Muscle layer of duodenum (tissue), 2 donors: Measurements from ENCODE around the gene ITGB6.

Experiments
- H3K27ac ChIP-seq: one replicate; pipeline ENCODE4 v1.7.0; 2013; ENCODE audit warnings: mild to moderate bottlenecking, low read length
- H3K27me3 ChIP-seq: one replicate; pipeline ENCODE4 v1.7.0; 2013; ENCODE audit warnings: low read depth, mild to moderate bottlenecking, control low read depth, low read length
- H3K36me3 ChIP-seq, 2 donors: one replicate each; pipeline ENCODE4 v1.7.0; 2013; ENCODE audit warnings: low read length in 2 of 2, control low read depth in 1 of 2, mild to moderate bottlenecking in 1 of 2; ENCODE audit not compliant: insufficient read depth in 2 of 2, control insufficient read depth in 1 of 2
- H3K4me1 ChIP-seq, 2 donors: one replicate each; pipeline ENCODE4 v1.7.0; 2013; ENCODE audit warnings: low read length in 2 of 2, mild to moderate bottlenecking in 2 of 2, control low read depth in 1 of 2, moderate library complexity in 1 of 2; ENCODE audit not compliant: insufficient read depth in 2 of 2, control insufficient read depth in 1 of 2
- H3K4me3 ChIP-seq, 2 donors: one replicate each; pipeline ENCODE4 v1.7.0; 2013; ENCODE audit warnings: low read length in 2 of 2, low read depth in 1 of 2, mild to moderate bottlenecking in 1 of 2
- H3K9me3 ChIP-seq, 2 donors: one replicate each; pipeline ENCODE4 v1.7.0; 2013; ENCODE audit warnings: low read length in 2 of 2, control low read depth in 1 of 2, mild to moderate bottlenecking in 1 of 2; ENCODE audit not compliant: control insufficient read depth in 1 of 2
- donor health status: healthy.

Gene ITGB6

DNA sequence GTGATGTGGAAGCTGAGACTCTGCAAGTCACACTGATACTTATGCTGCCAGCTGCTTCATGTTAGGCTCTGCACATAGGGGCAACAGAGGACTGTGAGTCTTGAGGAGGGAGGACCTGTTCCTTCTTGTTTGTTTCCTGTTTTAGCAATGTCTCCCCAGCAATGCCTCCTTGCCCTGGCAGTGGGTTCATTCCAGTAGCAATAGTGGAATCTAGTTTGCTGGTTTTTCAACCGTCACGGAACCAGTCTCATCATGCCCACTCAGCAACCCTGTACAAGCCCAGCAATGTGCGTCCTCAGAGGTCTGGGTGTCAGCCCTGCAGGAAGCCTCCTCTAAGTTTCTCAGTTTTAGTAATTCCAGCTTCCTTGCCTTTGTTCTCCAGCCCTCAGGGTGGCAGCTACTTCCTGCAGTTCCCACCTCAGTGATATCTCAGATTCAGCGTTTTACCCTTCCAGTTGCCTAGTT lies 20.5 kb upstream of the ITGB6 start:
- Histone ChIP-seq H3K9me3 (no peaks in the 10 kb centered on the region), H3K27me3 (no peaks in the 10 kb centered on the region), H3K4me3 (no peak overlapping the region), H3K36me3 (peaks cover 0 to 3% of the 10 kb centered on the region in 2 donors), H3K27ac (no peak overlapping the region), H3K4me1 (peaks cover 0 to 7% of the 10 kb centered on the region in 2 donors)

DNA sequence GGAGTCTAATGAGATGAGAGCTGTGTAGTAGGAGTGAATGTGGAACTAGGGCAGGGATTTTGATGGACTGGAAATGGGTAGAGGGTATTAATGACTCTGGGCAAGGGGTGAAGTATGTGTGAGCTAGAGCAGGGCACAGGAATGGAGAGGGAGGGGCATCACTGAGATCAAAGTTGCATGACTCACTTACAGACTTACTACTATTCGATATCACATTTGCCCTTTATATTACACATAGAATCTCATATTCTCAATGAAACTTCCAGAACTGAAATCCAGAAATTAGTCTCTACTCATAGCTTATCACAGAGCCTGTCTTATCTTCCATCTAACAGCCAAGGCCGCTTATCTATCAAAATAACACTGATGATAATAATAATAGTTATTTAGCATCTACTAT lies 20.0 kb upstream of the ITGB6 start:
- Histone ChIP-seq H3K27ac (no peak overlapping the region), H3K36me3 (peaks cover 0 to 3% of the 10 kb centered on the region in 2 donors), H3K27me3 (no peaks in the 10 kb centered on the region), H3K4me3 (no peak overlapping the region), H3K4me1 (peaks cover 0 to 7% of the 10 kb centered on the region in 2 donors), H3K9me3 (no peaks in the 10 kb centered on the region)

DNA sequence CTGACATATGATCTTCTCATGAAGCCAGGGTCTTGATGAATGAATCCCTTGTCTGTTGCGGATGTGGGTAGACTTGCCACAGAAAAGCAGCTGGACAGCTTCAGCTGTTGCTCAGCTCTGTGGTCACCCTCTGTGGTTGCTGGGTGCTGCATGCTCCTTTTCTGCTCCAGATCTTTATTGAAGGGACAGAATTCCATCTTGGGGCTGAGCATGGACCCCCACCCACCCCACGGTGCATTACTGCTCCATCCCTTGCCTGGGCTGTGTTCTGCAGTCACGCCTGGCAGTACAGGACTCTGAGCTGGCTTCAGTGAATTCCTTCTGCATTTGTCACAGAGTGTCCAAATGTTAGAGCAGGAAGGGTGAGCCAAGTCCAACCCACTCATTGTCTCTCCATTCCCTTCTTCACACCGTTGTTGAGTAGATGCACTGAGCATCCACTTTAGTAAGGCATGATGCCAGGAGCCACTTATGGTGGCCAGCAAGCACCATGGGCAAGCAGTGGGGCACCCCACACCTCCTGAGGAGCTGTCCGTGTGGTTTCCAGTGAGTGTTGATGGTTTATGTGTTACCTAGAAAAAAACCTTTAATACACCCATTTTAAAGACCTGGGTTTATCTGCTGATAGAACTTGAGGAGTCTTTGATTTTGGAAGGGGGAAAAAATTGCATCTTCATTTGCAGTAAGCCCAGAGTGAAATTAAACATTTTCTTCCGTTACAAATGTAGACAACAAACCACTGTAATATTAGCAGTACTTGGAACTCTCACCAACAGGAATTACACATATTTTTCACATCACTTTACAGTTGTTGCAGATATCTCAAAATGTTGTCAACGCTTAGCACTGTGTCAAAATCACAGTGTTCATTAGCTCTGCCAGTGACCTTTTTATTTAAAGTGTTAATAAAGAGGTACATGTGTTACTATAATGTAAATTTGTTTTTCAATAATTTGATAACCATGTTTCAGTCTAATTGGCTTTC lies 14.7 kb upstream of the ITGB6 start:
- no peak overlapping the region for H3K4me3 ChIP-seq
- H3K27me3 ChIP-seq, result no peaks in the 10 kb centered on the region
- H3K27ac ChIP-seq, result no peak overlapping the region
- H3K36me3 ChIP-seq, result no peaks in the 10 kb centered on the region
- H3K4me1 ChIP-seq, result peaks cover 0 to 7% of the 10 kb centered on the region in 2 donors
- no peaks in the 10 kb centered on the region for H3K9me3 ChIP-seq

DNA sequence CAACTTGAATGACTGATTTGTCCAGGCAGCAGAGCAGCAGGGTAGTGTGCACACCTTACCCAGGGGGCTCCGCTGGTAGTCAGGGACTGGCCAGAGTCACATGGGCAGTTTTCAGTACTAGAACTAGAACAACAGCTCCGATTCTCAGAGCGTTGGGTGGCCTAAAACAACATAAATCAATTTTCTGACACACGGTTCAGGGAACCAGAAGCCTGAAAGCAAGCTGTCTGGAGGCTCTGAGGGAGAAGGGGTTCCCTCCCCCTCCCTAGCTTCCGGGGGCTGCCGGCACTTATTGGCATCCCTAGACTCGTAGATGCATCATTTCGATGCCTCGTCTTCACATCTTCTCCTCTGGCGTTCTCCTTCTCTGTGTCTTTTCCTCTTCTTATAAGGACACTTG lies 13.4 kb upstream of the ITGB6 start:
- Histone ChIP-seq H3K4me3 (no peak overlapping the region), H3K9me3 (no peaks in the 10 kb centered on the region), H3K4me1 (peaks cover 0 to 12% of the 10 kb centered on the region in 2 donors), H3K27me3 (no peaks in the 10 kb centered on the region), H3K36me3 (no peaks in the 10 kb centered on the region), H3K27ac (no peak overlapping the region)

DNA sequence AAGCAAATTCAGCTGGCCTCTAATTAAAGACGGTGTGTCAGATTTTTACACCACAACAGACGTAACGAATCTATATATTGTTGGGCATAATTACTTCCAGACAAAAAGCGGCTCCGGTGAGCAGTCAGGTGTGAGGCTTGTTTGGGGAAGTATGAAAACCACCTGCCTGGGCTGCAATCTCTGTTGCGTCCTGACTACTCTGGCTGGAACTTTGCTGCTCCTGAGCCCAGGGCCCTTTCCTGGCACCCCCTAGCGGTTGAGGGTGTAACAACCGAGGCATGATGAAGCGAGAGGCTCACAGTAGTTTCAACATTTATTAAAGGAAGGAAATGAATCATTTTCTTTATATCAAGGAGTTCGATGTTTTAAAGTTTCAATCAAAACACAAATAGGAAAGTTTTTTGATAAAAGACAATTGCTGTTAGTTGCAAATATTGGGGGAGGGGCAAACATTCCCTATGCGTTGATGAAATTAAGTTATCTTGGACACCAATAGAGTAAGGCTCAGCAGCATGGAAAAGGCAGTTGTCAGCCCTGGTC lies 10.6 kb upstream of the ITGB6 start:
- H3K36me3 ChIP-seq, result no peaks in the 10 kb centered on the region
- no peak overlapping the region for H3K4me3 ChIP-seq
- H3K27ac ChIP-seq, result no peak overlapping the region
- peaks cover 0 to 16% of the 10 kb centered on the region in 2 donors for H3K4me1 ChIP-seq
- H3K9me3 ChIP-seq, result no peaks in the 10 kb centered on the region
- H3K27me3 ChIP-seq, result no peaks in the 10 kb centered on the region

DNA sequence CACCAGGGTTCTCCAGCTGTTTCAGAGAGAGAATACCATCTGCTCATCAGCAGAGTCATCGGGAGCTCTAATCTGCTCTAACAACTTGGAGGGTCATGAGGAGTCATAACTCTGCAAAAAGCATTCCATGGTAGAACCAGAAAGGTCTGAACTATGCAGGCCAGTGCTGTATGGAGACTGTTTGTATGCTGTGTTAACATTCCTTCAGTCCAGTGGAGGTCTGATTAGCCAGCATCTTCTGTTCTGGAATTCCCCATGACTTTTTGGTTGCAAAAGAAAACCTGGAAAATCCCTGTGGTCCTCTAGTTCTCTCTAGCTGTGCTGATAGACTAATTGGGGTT lies 9.4 kb upstream of the ITGB6 start:
- H3K27me3 ChIP-seq, result no peaks in the 10 kb centered on the region
- peaks cover 6 to 12% of the 10 kb centered on the region in 2 donors for H3K4me1 ChIP-seq
- no peak overlapping the region for H3K27ac ChIP-seq
- H3K36me3 ChIP-seq, result no peaks in the 10 kb centered on the region
- H3K9me3 ChIP-seq, result no peaks in the 10 kb centered on the region
- no peak overlapping the region for H3K4me3 ChIP-seq

DNA sequence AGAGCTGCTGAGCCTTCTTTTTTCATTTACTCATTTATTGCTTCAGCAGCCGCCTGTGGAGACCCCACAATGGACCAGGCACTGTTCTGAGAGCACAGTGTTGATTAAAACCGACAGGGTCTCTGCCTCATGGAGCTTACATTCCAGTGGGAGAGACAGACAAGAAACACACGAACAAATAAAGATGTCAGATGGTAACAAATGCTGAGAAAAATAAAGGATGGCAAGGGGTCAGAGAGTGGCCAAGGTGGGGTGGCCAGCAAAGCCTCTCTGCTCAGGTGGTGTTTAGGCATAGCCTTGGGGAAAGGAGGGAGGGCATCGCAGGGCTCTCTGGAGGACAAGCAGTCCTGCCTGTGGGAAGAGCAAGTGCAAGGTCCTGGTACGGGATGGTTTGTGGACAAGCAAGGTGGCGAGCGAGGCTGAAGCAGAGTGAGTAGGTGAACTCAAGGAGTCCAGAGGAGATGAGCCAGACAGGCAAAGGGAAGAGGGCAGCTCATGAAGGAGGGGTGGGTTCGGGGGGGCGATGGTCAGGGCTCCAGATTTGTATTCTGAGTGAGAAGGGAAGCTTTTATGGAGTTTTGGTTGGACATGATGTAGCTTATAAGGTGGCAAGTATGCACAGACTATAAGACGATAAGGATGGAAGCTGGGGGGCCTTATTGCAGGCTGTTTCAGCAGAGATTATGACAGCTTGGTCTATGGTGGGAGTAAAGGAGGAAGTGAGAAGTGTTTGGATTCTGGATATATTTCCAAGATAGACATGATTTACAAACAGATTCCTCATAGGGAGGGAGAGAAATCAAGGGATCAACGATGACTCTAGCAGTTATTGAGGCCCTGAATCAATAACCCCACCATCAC lies 8.8 kb upstream of the ITGB6 start:
- H3K4me3 ChIP-seq, result no peak overlapping the region
- H3K36me3 ChIP-seq, result no peaks in the 10 kb centered on the region
- no peaks in the 10 kb centered on the region for H3K9me3 ChIP-seq
- peaks cover 6 to 9% of the 10 kb centered on the region in 2 donors for H3K4me1 ChIP-seq
- H3K27me3 ChIP-seq, result no peaks in the 10 kb centered on the region
- H3K27ac ChIP-seq, result peak overlapping the region; percentile 81

DNA sequence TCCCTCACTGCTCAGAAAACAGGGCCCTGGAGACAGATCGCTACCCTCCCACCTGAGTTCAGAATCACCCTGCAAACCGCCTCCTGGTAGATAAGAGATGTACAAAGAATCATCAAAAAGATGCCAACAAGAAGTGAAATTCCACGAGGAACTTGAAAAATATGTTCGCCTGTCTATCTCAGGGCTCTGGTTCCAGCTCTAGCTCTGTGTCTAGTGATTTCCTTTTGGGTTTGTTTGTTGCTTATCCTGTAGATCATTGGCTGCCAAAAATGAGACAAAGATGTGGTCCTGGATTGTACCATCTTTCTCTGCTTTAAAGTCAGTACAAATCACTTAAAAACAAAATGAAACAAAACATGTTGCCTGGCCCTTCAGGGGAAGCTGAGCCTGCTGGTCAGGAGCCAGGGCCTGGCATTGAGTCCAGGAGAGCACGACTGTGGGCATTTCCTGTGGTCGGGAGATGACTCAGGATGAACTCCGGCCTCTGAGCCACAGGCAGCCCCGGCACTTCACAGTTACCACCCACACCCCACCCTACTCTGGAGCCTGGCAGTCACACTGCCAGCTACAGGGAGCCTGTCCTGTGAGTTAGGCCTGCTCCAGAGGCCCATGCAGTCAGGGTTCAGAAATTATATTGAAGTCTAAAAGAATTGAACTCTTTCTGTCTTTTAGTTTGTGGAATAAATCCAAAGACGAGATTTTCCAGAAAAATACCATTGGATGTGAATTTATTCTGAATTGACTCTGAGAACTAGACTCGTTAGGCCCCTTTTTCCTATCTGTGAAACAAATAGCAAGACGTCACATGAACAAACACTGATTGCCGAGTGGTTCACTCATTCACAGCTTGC lies 8.0 kb upstream of the ITGB6 start:
- H3K36me3 ChIP-seq, result no peaks in the 10 kb centered on the region
- H3K27me3 ChIP-seq, result no peaks in the 10 kb centered on the region
- H3K9me3 ChIP-seq, result no peaks in the 10 kb centered on the region
- peak overlapping the region; percentile 81 for H3K27ac ChIP-seq
- peaks cover 6 to 9% of the 10 kb centered on the region in 2 donors for H3K4me1 ChIP-seq
- H3K4me3 ChIP-seq, result no peak overlapping the region

DNA sequence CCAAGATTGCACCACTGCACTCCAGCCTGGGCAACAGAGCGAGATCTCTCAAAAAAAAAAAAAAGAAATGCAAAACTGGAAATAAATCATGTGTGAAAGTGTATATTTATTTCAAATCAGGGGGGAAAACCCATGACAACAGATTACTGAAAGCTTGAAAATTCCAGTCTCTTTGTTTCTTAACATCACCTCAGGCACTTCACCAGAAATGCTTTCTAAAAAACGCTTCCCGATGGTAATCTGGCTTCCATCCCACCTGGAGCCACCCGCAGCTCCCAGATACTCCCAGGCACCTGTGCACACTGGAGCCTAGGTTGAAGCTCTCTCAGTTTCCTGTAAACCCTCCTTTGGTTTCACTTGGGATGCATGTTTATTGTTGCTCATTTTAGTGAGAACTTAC lies 7.2 kb upstream of the ITGB6 start:
- Histone ChIP-seq H3K36me3 (no peaks in the 10 kb centered on the region), H3K27ac (no peak overlapping the region), H3K4me3 (no peak overlapping the region), H3K9me3 (no peaks in the 10 kb centered on the region), H3K27me3 (no peaks in the 10 kb centered on the region), H3K4me1 (peaks cover 6 to 9% of the 10 kb centered on the region in 2 donors)

DNA sequence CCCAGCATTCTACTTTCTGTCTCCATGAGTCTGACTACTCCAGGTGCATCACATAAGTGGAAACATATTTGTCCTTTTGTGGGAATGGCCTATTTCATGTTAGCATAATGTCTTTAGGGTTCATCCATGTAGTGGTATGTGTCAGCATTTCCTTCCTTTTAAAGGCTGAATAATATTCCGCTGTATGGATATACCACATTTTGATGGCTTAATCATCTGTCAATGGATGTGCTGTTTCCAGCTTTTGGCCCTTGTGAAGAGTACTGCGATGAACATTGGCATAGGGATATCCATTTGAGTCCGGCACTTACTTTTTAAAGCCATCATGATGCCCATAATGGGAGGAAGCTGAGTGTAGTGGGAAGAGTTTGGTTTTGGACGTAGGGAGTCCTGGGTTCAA lies 6.4 kb upstream of the ITGB6 start:
- peaks cover 6 to 9% of the 10 kb centered on the region in 2 donors for H3K4me1 ChIP-seq
- no peaks in the 10 kb centered on the region for H3K27me3 ChIP-seq
- H3K27ac ChIP-seq, result no peak overlapping the region
- no peaks in the 10 kb centered on the region for H3K9me3 ChIP-seq
- H3K36me3 ChIP-seq, result no peaks in the 10 kb centered on the region
- no peak overlapping the region for H3K4me3 ChIP-seq
